SK-N-SH (cell line): ENCODE measurements around the gene DNAJA3. TPM values are rescaled to one million over a fixed set of nuclear protein-coding genes. Genes with fewer than 3 reads are reported as not detected.

Experiments
- CTCF ChIA-PET: fragments of 300-600, 350-600 bp; formaldehyde crosslinking; extraction: SDS; loops from one replicate; lab custom pipeline; 2021; lab: Yijun Ruan, JAX
- POLR2A ChIA-PET: fragments of 350-600 bp; sonication (Branson Sonifier 250); formaldehyde crosslinking; extraction: SDS; loops from one replicate; lab custom pipeline; 2020; ENCODE audit warnings: antibody characterized with exemption, inconsistent platforms; lab: Yijun Ruan, JAX
- DNase-seq: peaks from one replicate; pipeline ENCODE4 v3.0.0; 2012
- H2AFZ ChIP-seq: fragments of 200-600 bp; sonication (generic); 2 replicates; pipeline ENCODE4 v1.8.1; 2016; ENCODE audit warnings: antibody characterized with exemption, mild to moderate bottlenecking, low read depth
- H3F3A ChIP-seq: fragments of 200-600 bp; sonication (generic); replicated peaks from 2 replicates; pipeline ENCODE3; 2016; ENCODE audit warnings: antibody characterized with exemption, mild to moderate bottlenecking; ENCODE audit not compliant: insufficient read depth
- H3K27ac ChIP-seq, 2 experiments: fragments of 200-500 bp in 1 of 2; fragments of 200-600 bp in 1 of 2; sonication (Bioruptor generic) in 1 of 2; sonication (generic), shearing (Covaris generic) in 1 of 2; 2 replicates each; pipeline versions ENCODE4 v1.5.1 to v1.6.1; 2014 to 2016; ENCODE audit warnings: low read depth in 2 of 2, inconsistent platforms in 1 of 2, low read length in 1 of 2, mild to moderate bottlenecking in 1 of 2, mixed read lengths in 1 of 2
- H3K27me3 ChIP-seq: fragments of 200-600 bp; sonication (generic), shearing (Covaris generic); 2 replicates; pipeline ENCODE4 v1.6.1; 2016; ENCODE audit warnings: mixed run types; ENCODE audit not compliant: insufficient read depth
- H3K36me3 ChIP-seq, 2 experiments: fragments of 200-500 bp in 1 of 2; fragments of 200-600 bp in 1 of 2; sonication (Bioruptor generic) in 1 of 2; sonication (generic) in 1 of 2; replicated peaks in 1 of 2; 2 replicates each; pipeline versions ENCODE3 to v1.5.1; 2014 to 2016; ENCODE audit warnings: low read length in 1 of 2, mild to moderate bottlenecking in 1 of 2; ENCODE audit not compliant: insufficient read depth in 2 of 2, control insufficient read depth in 1 of 2
- H3K4me1 ChIP-seq, 2 experiments: fragments of 200-500 bp in 1 of 2; fragments of 200-600 bp in 1 of 2; sonication (Bioruptor generic) in 1 of 2; sonication (generic), shearing (Covaris generic) in 1 of 2; 2 replicates each; pipeline versions ENCODE4 v1.5.1 to v1.6.1; 2014 to 2016; ENCODE audit warnings: low read depth in 1 of 2, low read length in 1 of 2, mixed run types in 1 of 2; ENCODE audit not compliant: insufficient read depth in 2 of 2, control insufficient read depth in 1 of 2
- H3K4me2 ChIP-seq: fragments of 200-600 bp; sonication (generic), shearing (Covaris generic); 2 replicates; pipeline ENCODE4 v1.6.1; 2017; ENCODE audit warnings: mixed run types
- H3K4me3 ChIP-seq, 2 experiments: fragments of 200-500 bp in 1 of 2; fragments of 200-600 bp in 1 of 2; sonication (Bioruptor generic) in 1 of 2; sonication (generic), shearing (Covaris generic) in 1 of 2; 2 replicates each; pipeline versions ENCODE4 v1.5.1 to v1.8.1; 2014 to 2016; ENCODE audit warnings: low read depth in 2 of 2, inconsistent platforms in 1 of 2, low read length in 1 of 2, mild to moderate bottlenecking in 1 of 2, mixed read lengths in 1 of 2, moderate library complexity in 1 of 2
- H3K79me2 ChIP-seq: fragments of 200-600 bp; sonication (generic); 2 replicates; pipeline ENCODE4 v1.8.1; 2017; ENCODE audit warnings: mild to moderate bottlenecking; ENCODE audit not compliant: insufficient read depth
- H3K9ac ChIP-seq: fragments of 200-600 bp; sonication (generic); 2 replicates; pipeline ENCODE4 v1.6.1; 2017; ENCODE audit warnings: mixed run types
- H3K9me2 ChIP-seq: fragments of 200-600 bp; sonication (generic); 2 replicates; pipeline ENCODE4 v1.6.1; 2017; ENCODE audit warnings: mixed run types
- H3K9me3 ChIP-seq: fragments of 200-600 bp; sonication (generic); 2 replicates; pipeline ENCODE4 v1.6.1; 2017; ENCODE audit warnings: mixed run types, mild to moderate bottlenecking, moderate library complexity
- H4K20me1 ChIP-seq: fragments of 200-600 bp; sonication (generic); 2 replicates; pipeline ENCODE4 v1.6.1; 2017; ENCODE audit warnings: mild to moderate bottlenecking, mixed run types; ENCODE audit not compliant: insufficient read depth
- CHD2 ChIP-seq: fragments of 150-350 bp; IDR thresholded peaks from 2 replicates; pipeline ENCODE4 v1.6.1; 2018; ENCODE audit warnings: low read length; ENCODE audit not compliant: partially characterized antibody
- ELF1 ChIP-seq: IDR thresholded peaks from 2 replicates; pipeline ENCODE4 v1.4.0; 2012
- FOSL2 ChIP-seq: IDR thresholded peaks from 2 replicates; pipeline ENCODE4 v1.4.0; 2012; ENCODE audit warnings: low read depth, mild to moderate bottlenecking, moderate library complexity, borderline replicate concordance
- IRF3 ChIP-seq: fragments of 150-350 bp; IDR thresholded peaks from 2 replicates; pipeline ENCODE4 v1.6.1; 2016; ENCODE audit warnings: mild to moderate bottlenecking, low read depth, low read length
- REST ChIP-seq: IDR thresholded peaks from 2 replicates; pipeline ENCODE4 v1.6.1; 2012; ENCODE audit warnings: mild to moderate bottlenecking, low read depth, low read length, moderate library complexity
- SIN3A ChIP-seq: IDR thresholded peaks from 2 replicates; pipeline ENCODE4 v1.6.1; 2012; ENCODE audit warnings: low read depth, mild to moderate bottlenecking, low read length, moderate library complexity, borderline replicate concordance
- USF1 ChIP-seq: IDR thresholded peaks from 2 replicates; pipeline ENCODE4 v1.4.0; 2012; ENCODE audit warnings: low read depth, borderline replicate concordance
- YY1 ChIP-seq: IDR thresholded peaks from 2 replicates; pipeline ENCODE4 v1.4.0; 2012; ENCODE audit warnings: low read depth, mild to moderate bottlenecking
- WGBS: methylation state at CpG from one replicate; pipeline ENCODE4 v1.1.6; 2017; ENCODE audit warnings: low lambda C conversion rate; 5-methylcytosine and 5-hydroxymethylcytosine counted together
- polyA plus RNA-seq, 3 experiments: library from polyadenylated mRNA; depleted of rRNA; stranded (reverse); fragments of >200 nt; gene quantifications; 2 replicates each; pipeline ENCODE4 v1.2.3, GENCODE V29; 2012

Gene DNAJA3
- polyA plus RNA-seq, 1 of the 3 experiments (the other 2 are of a cell fraction) = 52.6 TPM

- TF ChIP-seq USF1 = no peak
- TF ChIP-seq CHD2 = peak; percentile 13
- TF ChIP-seq ELF1 = no peak
- no peak for TF ChIP-seq FOSL2
- TF ChIP-seq IRF3 = no peak
- TF ChIP-seq REST = no peak
- TF ChIP-seq YY1 = no peak
- H2AFZ ChIP-seq = no peak overlapping the region
- H4K20me1 ChIP-seq = peaks cover 8% of the 10 kb centered on the region; the same call in 1 of the 2 replicates
- 72% methylated on average over 7 of the region's 11 CpGs for WGBS
- no peaks in the 10 kb centered on the region for H3K27me3 ChIP-seq
- DNase-seq = peak; percentile 68
- H3K9me2 ChIP-seq = no peaks in the 10 kb centered on the region
- H3K9me3 ChIP-seq = no peaks in the 10 kb centered on the region
- H3K79me2 ChIP-seq = no peaks in the 10 kb centered on the region
- ChIA-PET POLR2A (interaction anchor here (0.6 to 1.1 kb wide), 3 partner anchors 9 to 12 kb away, joined by 3 to 5 read pairs (median 3); no protein-coding TSS in a partner anchor), CTCF (interaction anchor here (0.8 to 32.1 kb wide), 4 partner anchors 8 to 27 kb away, joined by 3 to 558 read pairs (median 8); no protein-coding TSS in a partner anchor)
- H3K27ac ChIP-seq = peak overlapping the region; percentile 48 to 93
- H3K36me3 ChIP-seq = peaks cover 0 to 28% of the 10 kb centered on the region in 2 experiments
- peaks cover 30 to 74% of the 10 kb centered on the region in 2 experiments; a peak in 3 of 4 replicates for H3K4me1 ChIP-seq
- H3K9ac ChIP-seq = no peak overlapping the region
- peak overlapping the region; percentile 44; the same call in 1 of the 2 replicates for H3K4me2 ChIP-seq
- H3F3A ChIP-seq = peaks cover 19% of the 10 kb centered on the region
- no peak overlapping the region for H3K4me3 ChIP-seq
Measured at GRCh38 chr16:4385789-4386450, 39.7 kb upstream of the DNAJA3 start.

- H3K9me3 ChIP-seq = no peaks in the 10 kb centered on the region
- TF ChIP-seq SIN3A = no peak
- no peak overlapping the region for H3K9ac ChIP-seq
- peaks cover 0 to 23% of the 10 kb centered on the region in 2 experiments for H3K36me3 ChIP-seq
- peak overlapping the region; percentile 44; the same call in 1 of the 2 replicates for H3K4me2 ChIP-seq
- H2AFZ ChIP-seq = no peak overlapping the region
- peaks cover 19% of the 10 kb centered on the region for H3F3A ChIP-seq
- H3K4me1 ChIP-seq = peaks cover 30 to 73% of the 10 kb centered on the region in 2 experiments; a peak in 3 of 4 replicates
- H3K4me3 ChIP-seq = no peak overlapping the region
- ChIA-PET CTCF (interaction anchor here (0.8 to 32.1 kb wide), 4 partner anchors 8 to 27 kb away, joined by 3 to 558 read pairs (median 8); no protein-coding TSS in a partner anchor), POLR2A (interaction anchor here (1.0 to 1.1 kb wide), 2 partner anchors 8 to 13 kb away, joined by 3 to 5 read pairs; no protein-coding TSS in a partner anchor)
- H3K27me3 ChIP-seq = no peaks in the 10 kb centered on the region
- peaks cover 5% of the 10 kb centered on the region; the same call in 1 of the 2 replicates for H4K20me1 ChIP-seq
- H3K9me2 ChIP-seq = no peaks in the 10 kb centered on the region
- WGBS = 51% methylated on average over 3 of the region's 8 CpGs
- no peaks in the 10 kb centered on the region for H3K79me2 ChIP-seq
- H3K27ac ChIP-seq = peak overlapping the region; percentile 48 to 93; a peak in 3 of 4 replicates
- no peak for DNase-seq
Measured at GRCh38 chr16:4386451-4386805, 39.2 kb upstream of the DNAJA3 start.
